GM03348 (cell line): ENCODE data around the gene LRMDA.

ENCODE experiments used
- DNase-seq: peaks from one replicate; pipeline ENCODE4 v3.0.0; 2012; ENCODE audit warnings: low spot score

Gene LRMDA

GRCh38 chr10:75664968-75665367 lies 233.5 kb downstream of the LRMDA start:
- no peak for DNase-seq

GRCh38 chr10:75665707-75666106 lies 234.3 kb downstream of the LRMDA start:
- no peak for DNase-seq

GRCh38 chr10:75672111-75672671 lies 240.8 kb downstream of the LRMDA start:
- DNase-seq: no peak

- no peak for DNase-seq
Observed at GRCh38 chr10:75672842-75673241, 241.4 kb downstream of the LRMDA start.

- DNase-seq: no peak
Observed at GRCh38 chr10:75677541-75677940, 246.1 kb downstream of the LRMDA start.

- no peak for DNase-seq
Observed at GRCh38 chr10:75678527-75678926, 247.1 kb downstream of the LRMDA start.

GRCh38 chr10:75679536-75679935 lies 248.1 kb downstream of the LRMDA start:
- no peak for DNase-seq

GRCh38 chr10:75681334-75681733 lies 249.9 kb downstream of the LRMDA start:
- DNase-seq: no peak

- DNase-seq: no peak
Observed at GRCh38 chr10:75682649-75683557, 251.5 kb downstream of the LRMDA start.

- DNase-seq: no peak
Observed at GRCh38 chr10:75685187-75685586, 253.8 kb downstream of the LRMDA start.

- no peak for DNase-seq
Observed at GRCh38 chr10:75688506-75689300, 257.3 kb downstream of the LRMDA start.

GRCh38 chr10:75693489-75693888 lies 262.1 kb downstream of the LRMDA start:
- DNase-seq: no peak

- DNase-seq: no peak
Observed at GRCh38 chr10:75694269-75694668, 262.8 kb downstream of the LRMDA start.

GRCh38 chr10:75694790-75695189 lies 263.4 kb downstream of the LRMDA start:
- DNase-seq: no peak

GRCh38 chr10:75695994-75696393 lies 264.6 kb downstream of the LRMDA start:
- no peak for DNase-seq

GRCh38 chr10:75696536-75696935 lies 265.1 kb downstream of the LRMDA start:
- no peak for DNase-seq

- no peak for DNase-seq
Observed at GRCh38 chr10:75703191-75703854, 271.9 kb downstream of the LRMDA start.

GRCh38 chr10:75705426-75705825 lies 274.0 kb downstream of the LRMDA start:
- DNase-seq: no peak

- no peak for DNase-seq
Observed at GRCh38 chr10:75707080-75707840, 275.8 kb downstream of the LRMDA start.

- no peak for DNase-seq
Observed at GRCh38 chr10:75708060-75708459, 276.6 kb downstream of the LRMDA start.

- DNase-seq: no peak
Observed at GRCh38 chr10:75709245-75709644, 277.8 kb downstream of the LRMDA start.
